GM23338 (cell line): Measurements from ENCODE around the gene U2AF1L4. TPM values are rescaled to one million over a fixed set of nuclear protein-coding genes. Genes with fewer than 3 reads are reported as not detected.

Experiments used
- ATAC-seq: fragments of 200-7000 bp; cut with Tn5 transposase; 3 replicates; pipeline ENCODE4 v1.9.1; 2020
- DNase-seq: peaks from one replicate; pipeline ENCODE4 v3.0.0-alpha.2; 2015; ENCODE audit warnings: low spot score
- H2AFZ ChIP-seq: fragments of 200-600 bp; sonication (generic); 2 replicates; pipeline ENCODE4 v1.8.0; 2016; ENCODE audit warnings: antibody characterized with exemption, mild to moderate bottlenecking, moderate library complexity
- H3F3A ChIP-seq: fragments of 200-600 bp; sonication (generic); replicated peaks from 2 replicates; pipeline ENCODE4 v1.8.0; 2017; ENCODE audit warnings: antibody characterized with exemption, mixed run types, low read depth
- H3K27ac ChIP-seq: fragments of 200-600 bp; sonication (generic); 2 replicates; pipeline ENCODE4 v1.6.1; 2016; ENCODE audit warnings: low read depth
- H3K27me3 ChIP-seq: fragments of 200-600 bp; sonication (generic); 2 replicates; pipeline ENCODE4 v1.8.0; 2016; ENCODE audit warnings: mild to moderate bottlenecking, mixed run types, moderate library complexity; ENCODE audit not compliant: insufficient read depth
- H3K36me3 ChIP-seq: fragments of 200-600 bp; sonication (generic); 2 replicates; pipeline ENCODE4 v1.8.0; 2016; ENCODE audit warnings: mild to moderate bottlenecking; ENCODE audit not compliant: insufficient read depth
- H3K4me1 ChIP-seq: fragments of 200-600 bp; sonication (generic); 2 replicates; pipeline ENCODE4 v1.8.0; 2016; ENCODE audit warnings: mild to moderate bottlenecking, moderate library complexity; ENCODE audit not compliant: insufficient read depth
- H3K4me2 ChIP-seq: fragments of 200-600 bp; sonication (generic); 2 replicates; pipeline ENCODE4 v1.7.1; 2017; ENCODE audit warnings: mixed run types
- H3K4me3 ChIP-seq: fragments of 200-600 bp; sonication (generic); 2 replicates; pipeline ENCODE4 v1.6.1; 2016; ENCODE audit warnings: mixed run types
- H3K79me2 ChIP-seq: fragments of 200-600 bp; sonication (generic); replicated peaks from 2 replicates; pipeline ENCODE4 v1.8.0; 2017; ENCODE audit warnings: mild to moderate bottlenecking; ENCODE audit not compliant: insufficient read depth
- H3K9me2 ChIP-seq: fragments of 200-600 bp; sonication (generic); 2 replicates; pipeline ENCODE4 v1.8.0; 2017; ENCODE audit not compliant: insufficient read depth
- H4K20me1 ChIP-seq: fragments of 200-600 bp; sonication (generic); replicated peaks from 2 replicates; pipeline ENCODE4 v1.8.0; 2017; ENCODE audit warnings: mild to moderate bottlenecking; ENCODE audit not compliant: insufficient read depth
- H3K27ac Mint-ChIP-seq: 2 replicates; pipeline ENCODE4 v1.8.0; 2020; ENCODE audit warnings: inconsistent platforms, mild to moderate bottlenecking, moderate library complexity, mixed read lengths
- H3K27me3 Mint-ChIP-seq: 3 replicates; pipeline ENCODE4 v1.8.0; 2022; ENCODE audit warnings: low read depth, mild to moderate bottlenecking, moderate library complexity, mixed read lengths, inconsistent platforms; ENCODE audit not compliant: insufficient read depth, poor library complexity
- H3K36me3 Mint-ChIP-seq: 3 replicates; pipeline ENCODE4 v1.8.0; 2021; ENCODE audit warnings: low read depth, mild to moderate bottlenecking, inconsistent platforms, moderate library complexity, mixed read lengths
- H3K4me1 Mint-ChIP-seq: 3 replicates; pipeline ENCODE4 v1.8.0; 2020; ENCODE audit warnings: mild to moderate bottlenecking, inconsistent platforms, mixed read lengths
- H3K4me3 Mint-ChIP-seq: 3 replicates; pipeline ENCODE4 v1.8.0; 2021; ENCODE audit warnings: moderate library complexity, mild to moderate bottlenecking, inconsistent platforms, mixed read lengths
- H3K9me3 Mint-ChIP-seq: 3 replicates; pipeline ENCODE4 v1.8.0; 2020; ENCODE audit warnings: moderate library complexity, mild to moderate bottlenecking, inconsistent platforms, mixed read lengths
- CREB1 ChIP-seq: fragments of 250-450 bp; sonication (Bioruptor Pico); IDR thresholded peaks from 2 replicates; pipeline ENCODE4 v1.5.0; 2020; ENCODE audit warnings: low read depth, mild to moderate bottlenecking, moderate library complexity
- ETS1 ChIP-seq: IDR thresholded peaks from 2 replicates; pipeline ENCODE4 v1.6.1; 2016; ENCODE audit warnings: antibody characterized with exemption
- EZH2 ChIP-seq: fragments of 200-600 bp; sonication (generic); IDR thresholded peaks from one replicate; pipeline ENCODE4 v1.8.0; 2017; ENCODE audit warnings: antibody characterized with exemption, mild to moderate bottlenecking, low read depth; ENCODE audit not compliant: unreplicated experiment
- EZH2phosphoT487 ChIP-seq: fragments of 200-600 bp; sonication (generic); IDR thresholded peaks from one replicate; pipeline ENCODE4 v1.8.1; 2018; ENCODE audit warnings: antibody characterized with exemption; ENCODE audit not compliant: unreplicated experiment
- JUNB ChIP-seq: IDR thresholded peaks from one replicate; pipeline ENCODE4 v1.6.1; 2016; ENCODE audit warnings: antibody characterized with exemption; ENCODE audit not compliant: unreplicated experiment
- NANOG ChIP-seq: IDR thresholded peaks from 2 replicates; pipeline ENCODE4 v1.6.1; 2016; ENCODE audit warnings: antibody characterized with exemption, borderline replicate concordance
- POLR2AphosphoS5 ChIP-seq: IDR thresholded peaks from 2 replicates; pipeline ENCODE4 v1.6.1; 2016; ENCODE audit warnings: antibody characterized with exemption, low read depth
- REST ChIP-seq: IDR thresholded peaks from one replicate; pipeline ENCODE4 v1.6.1; 2018; ENCODE audit warnings: antibody characterized with exemption; ENCODE audit not compliant: unreplicated experiment
- STAT1 ChIP-seq: IDR thresholded peaks from one replicate; pipeline ENCODE4 v1.6.1; 2016; ENCODE audit warnings: antibody characterized with exemption; ENCODE audit not compliant: unreplicated experiment
- ZNF114 ChIP-seq: fragments of 250-450 bp; sonication (Bioruptor Pico); IDR thresholded peaks from 2 replicates; pipeline ENCODE4 v1.5.0; 2020; ENCODE audit warnings: mild to moderate bottlenecking, moderate library complexity
- ZNF331 ChIP-seq: fragments of 250-450 bp; sonication (Bioruptor Pico); IDR thresholded peaks from 2 replicates; pipeline ENCODE4 v1.5.0; 2020; ENCODE audit warnings: low read depth, mild to moderate bottlenecking, moderate library complexity
- ZNF462 ChIP-seq: fragments of 250-450 bp; sonication (Bioruptor Pico); IDR thresholded peaks from 2 replicates; pipeline ENCODE4 v1.5.0; 2020; ENCODE audit warnings: mild to moderate bottlenecking, moderate library complexity
- polyA plus RNA-seq: library from polyadenylated mRNA; unstranded; fragments of >200 nt; fragmentation: Nextera tagmentation; extraction: Ambion mirVana; gene quantifications from 2 replicates; pipeline ENCODE4 v1.2.1, GENCODE V29; 2016
- total RNA-seq: library from RNA; depleted of rRNA; stranded (reverse); fragments of >200 nt; shearing (Covaris generic); gene quantifications from 2 replicates; pipeline ENCODE4 v1.2.3, GENCODE V29; 2014
- TF ChIP-seq, protein P1 (sequence below), 2 experiments: fragments of 200-600 bp in 1 of 2; sonication (generic) in 1 of 2; conservative IDR thresholded peaks; 2 replicates each; pipeline versions ENCODE4 v1.5.1 to v1.6.1; 2016 to 2017; ENCODE audit warnings: antibody characterized with exemption in 2 of 2, low read depth in 2 of 2, mild to moderate bottlenecking in 2 of 2, moderate library complexity in 1 of 2

Gene U2AF1L4
- total and polyA plus RNA-seq, 2 experiments from 2014 or later, result 13.1 to 23.7 TPM

GRCh38 chr19:35791814-35792279 lies 46.6 kb upstream of the U2AF1L4 start:
- no peak overlapping the region for H2AFZ ChIP-seq
- no peaks in the 10 kb centered on the region for H3K36me3 ChIP-seq
- ATAC-seq, result no peak
- peaks cover 3% of the 10 kb centered on the region; the same call in 1 of the 2 replicates for H3K4me1 ChIP-seq
- no peaks in the 10 kb centered on the region for H3K36me3 Mint-ChIP-seq
- H3K27ac ChIP-seq, result no peak overlapping the region
- TF ChIP-seq, protein P1, sequence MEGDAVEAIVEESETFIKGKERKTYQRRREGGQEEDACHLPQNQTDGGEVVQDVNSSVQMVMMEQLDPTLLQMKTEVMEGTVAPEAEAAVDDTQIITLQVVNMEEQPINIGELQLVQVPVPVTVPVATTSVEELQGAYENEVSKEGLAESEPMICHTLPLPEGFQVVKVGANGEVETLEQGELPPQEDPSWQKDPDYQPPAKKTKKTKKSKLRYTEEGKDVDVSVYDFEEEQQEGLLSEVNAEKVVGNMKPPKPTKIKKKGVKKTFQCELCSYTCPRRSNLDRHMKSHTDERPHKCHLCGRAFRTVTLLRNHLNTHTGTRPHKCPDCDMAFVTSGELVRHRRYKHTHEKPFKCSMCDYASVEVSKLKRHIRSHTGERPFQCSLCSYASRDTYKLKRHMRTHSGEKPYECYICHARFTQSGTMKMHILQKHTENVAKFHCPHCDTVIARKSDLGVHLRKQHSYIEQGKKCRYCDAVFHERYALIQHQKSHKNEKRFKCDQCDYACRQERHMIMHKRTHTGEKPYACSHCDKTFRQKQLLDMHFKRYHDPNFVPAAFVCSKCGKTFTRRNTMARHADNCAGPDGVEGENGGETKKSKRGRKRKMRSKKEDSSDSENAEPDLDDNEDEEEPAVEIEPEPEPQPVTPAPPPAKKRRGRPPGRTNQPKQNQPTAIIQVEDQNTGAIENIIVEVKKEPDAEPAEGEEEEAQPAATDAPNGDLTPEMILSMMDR (conservative IDR thresholded peaks at IDR 0.05; ENCODE audit: low read depth in 2 of 2), result no peak
- TF ChIP-seq EZH2phosphoT487 (no peak), EZH2 (no peak), CREB1 (CRISPR knock-in tag) (no peak), ETS1 (no peak), ZNF462 (CRISPR knock-in tag) (no peak), STAT1 (no peak), ZNF331 (CRISPR knock-in tag) (no peak), POLR2AphosphoS5 (no peak), JUNB (no peak), ZNF114 (CRISPR knock-in tag) (no peak), NANOG (no peak), REST (no peak)
- no peak overlapping the region for H3K4me2 ChIP-seq
- peaks cover 21% of the 10 kb centered on the region for H3K27me3 Mint-ChIP-seq
- H3K9me3 Mint-ChIP-seq, result no peaks in the 10 kb centered on the region; the same call in 2 of the 3 replicates
- H4K20me1 ChIP-seq, result no peaks in the 10 kb centered on the region
- no peak overlapping the region for H3K4me3 Mint-ChIP-seq
- H3K9me2 ChIP-seq, result no peaks in the 10 kb centered on the region
- DNase-seq, result no peak
- H3F3A ChIP-seq, result 0 out of 2 replicates have a peak, but pooled peaks cover 8% of the 10 kb centered on the region
- H3K27ac Mint-ChIP-seq, result no peak overlapping the region
- H3K79me2 ChIP-seq, result no peaks in the 10 kb centered on the region
- peaks cover 19% of the 10 kb centered on the region for H3K27me3 ChIP-seq
- H3K4me3 ChIP-seq, result no peak overlapping the region
- peaks cover 5% of the 10 kb centered on the region; the same call in 2 of the 3 replicates for H3K4me1 Mint-ChIP-seq
